CD14-positive monocyte (primary cell): ENCODE measurements around the gene RPS6KA4. TPM values are rescaled to one million over a fixed set of nuclear protein-coding genes. Genes with fewer than 3 reads are reported as not detected.

Source experiments
- DNase-seq, 3 donors: peaks; one replicate each; pipeline ENCODE4 v3.0.0-alpha.2; 2011 to 2022
- H2AFZ ChIP-seq: 2 replicates; pipeline ENCODE4 v1.6.0; 2012; ENCODE audit warnings: mild to moderate bottlenecking, low read depth, low read length, inconsistent platforms; ENCODE audit not compliant: insufficient read depth, poor library complexity, severe bottlenecking
- H3K27ac ChIP-seq, 2 donors: 1 replicate in 1 of 2; 2 replicates in 1 of 2; pipeline ENCODE4 v1.5.1; 2012 to 2013; ENCODE audit warnings: low read length in 2 of 2, control low read depth in 1 of 2, inconsistent platforms in 1 of 2, low read depth in 1 of 2, mild to moderate bottlenecking in 1 of 2
- H3K27me3 ChIP-seq, 2 donors: one replicate each; pipeline versions ENCODE4 v1.6.0 to v1.6.1; 2011 to 2013; ENCODE audit warnings: low read length in 2 of 2; ENCODE audit not compliant: control insufficient read depth in 2 of 2, insufficient read depth in 2 of 2
- H3K36me3 ChIP-seq, 2 donors: replicated peaks in 1 of 2; 1 replicate in 1 of 2; 2 replicates in 1 of 2; pipeline versions ENCODE4 v1.5.1 to v1.6.1; 2012 to 2013; ENCODE audit warnings: low read length in 2 of 2, control low read depth in 1 of 2, inconsistent platforms in 1 of 2, mild to moderate bottlenecking in 1 of 2; ENCODE audit not compliant: insufficient read depth in 2 of 2, control insufficient read depth in 1 of 2
- H3K4me1 ChIP-seq, 2 donors: 1 replicate in 1 of 2; 2 replicates in 1 of 2; pipeline versions ENCODE4 v1.5.1 to v1.6.1; 2012 to 2013; ENCODE audit warnings: low read length in 2 of 2, control low read depth in 1 of 2, inconsistent platforms in 1 of 2, mild to moderate bottlenecking in 1 of 2, moderate library complexity in 1 of 2; ENCODE audit not compliant: insufficient read depth in 2 of 2, control insufficient read depth in 1 of 2
- H3K4me2 ChIP-seq: replicated peaks from 2 replicates; pipeline ENCODE3; 2012; ENCODE audit warnings: low read length, moderate library complexity, mild to moderate bottlenecking; ENCODE audit not compliant: poor library complexity, severe bottlenecking; ENCODE audit errors: extremely low read depth
- H3K4me3 ChIP-seq, 3 experiments: fragments of 200-600 bp in 1 of 3; sonication (generic) in 1 of 3; replicated peaks in 1 of 3; 1 replicate in 2 of 3; 2 replicates in 1 of 3; pipeline ENCODE4 v1.5.1; 2011 to 2013; ENCODE audit warnings: low read length in 3 of 3, mild to moderate bottlenecking in 3 of 3, control low read depth in 2 of 3, low read depth in 2 of 3, inconsistent platforms in 1 of 3, moderate library complexity in 1 of 3
- H3K79me2 ChIP-seq: 2 replicates; pipeline ENCODE4 v1.6.0; 2012; ENCODE audit warnings: mild to moderate bottlenecking, control low read depth, inconsistent platforms, low read length, moderate library complexity; ENCODE audit not compliant: insufficient read depth
- H3K9ac ChIP-seq: 2 replicates; pipeline ENCODE4 v1.6.0; 2017; ENCODE audit warnings: low read length, mild to moderate bottlenecking; ENCODE audit not compliant: insufficient read depth, poor library complexity, severe bottlenecking
- H3K9me3 ChIP-seq, 2 donors: replicated peaks in 1 of 2; 1 replicate in 1 of 2; 2 replicates in 1 of 2; pipeline versions ENCODE4 v1.5.1 to v1.6.1; 2012 to 2013; ENCODE audit warnings: low read length in 2 of 2, control low read depth in 1 of 2; ENCODE audit not compliant: control insufficient read depth in 1 of 2, insufficient read depth in 1 of 2
- H4K20me1 ChIP-seq: 2 replicates; pipeline ENCODE4 v1.6.0; 2012; ENCODE audit warnings: mild to moderate bottlenecking, low read length, control low read depth, moderate library complexity; ENCODE audit not compliant: insufficient read depth
- H3K27ac Mint-ChIP-seq, 7 donors: one replicate each; pipeline ENCODE4 v1.8.0; 2020; ENCODE audit warnings: mild to moderate bottlenecking in 7 of 7, mixed read lengths in 7 of 7, moderate library complexity in 6 of 7, inconsistent platforms in 2 of 7
- H3K27me3 Mint-ChIP-seq, 3 donors: one replicate each; pipeline ENCODE4 v1.8.0; 2021 to 2022; ENCODE audit warnings: low read depth in 3 of 3, mild to moderate bottlenecking in 3 of 3, mixed read lengths in 3 of 3, moderate library complexity in 3 of 3, inconsistent platforms in 1 of 3
- H3K36me3 Mint-ChIP-seq, 2 donors: one replicate each; pipeline ENCODE4 v1.8.0; 2020; ENCODE audit warnings: mixed read lengths in 2 of 2, inconsistent platforms in 1 of 2, mild to moderate bottlenecking in 1 of 2
- H3K4me1 Mint-ChIP-seq: one replicate; pipeline ENCODE4 v1.8.0; 2020; ENCODE audit warnings: mild to moderate bottlenecking, mixed read lengths
- H3K4me3 Mint-ChIP-seq, 2 donors: one replicate each; pipeline ENCODE4 v1.8.0; 2020; ENCODE audit warnings: mild to moderate bottlenecking in 2 of 2, mixed read lengths in 2 of 2, moderate library complexity in 1 of 2
- H3K9me3 Mint-ChIP-seq, 7 donors: one replicate each; pipeline ENCODE4 v1.8.0; 2020 to 2022; ENCODE audit warnings: mixed read lengths in 7 of 7, mild to moderate bottlenecking in 6 of 7, moderate library complexity in 6 of 7, inconsistent platforms in 2 of 7
- WGBS: methylation state at CpG from one replicate; pipeline ENCODE4 v1.1.5; 2013; ENCODE audit warnings: missing lambda C conversion rate; ENCODE audit not compliant: insufficient coverage; 5-methylcytosine and 5-hydroxymethylcytosine counted together
- intact Hi-C, 2 donors: fragments of 100-400 bp; cut with micrococcal nuclease; formaldehyde crosslinking; loops; one replicate each; pipeline versions ENCODE4 v1.15.0 to v1.15.1; 2023
- polyA plus RNA-seq, 3 donors: library from polyadenylated mRNA; depleted of rRNA in 1 of 3; unstranded in 2 of 3; stranded (reverse) in 1 of 3; fragments of 300-500 nt in 2 of 3; fragments of >200 nt in 1 of 3; fragmentation: Illumina TruSeq in 2 of 3; gene quantifications; 1 replicate in 2 of 3; 2 replicates in 1 of 3; pipeline ENCODE4 v1.2.3, GENCODE V29; 2012 to 2021
- TF ChIP-seq, protein P1 (sequence below): fragments of 200-600 bp; IDR thresholded peaks from one replicate; pipeline ENCODE4 v1.8.0; 2022; ENCODE audit warnings: antibody characterized with exemption, mild to moderate bottlenecking

RPS6KA4 gene
- polyA plus RNA-seq, 3 donors, result 16.2 to 110 (median 24.5) TPM

GRCh38 chr11:64413417-64413816 is 54.5 kb downstream of the RPS6KA4 start:
- Histone ChIP-seq H3K9me3 (peaks cover 0 to 2% of the 10 kb centered on the region in 2 donors), H3K36me3 (no peaks in the 10 kb centered on the region), H3K4me3 (no peak overlapping the region), H2AFZ (no peak overlapping the region), H3K4me2 (no peak overlapping the region), H3K4me1 (peaks cover 30 to 31% of the 10 kb centered on the region in 2 donors), H3K79me2 (no peaks in the 10 kb centered on the region), H3K27me3 (no peaks in the 10 kb centered on the region), H3K9ac (no peak overlapping the region), H3K27ac (no peak overlapping the region), H4K20me1 (no peaks in the 10 kb centered on the region)
- H3K4me3 Mint-ChIP-seq, result no peak overlapping the region
- 90% methylated on average over 3 of the region's 3 CpGs for WGBS
- peaks cover 0 to 1% (median 1%) of the 10 kb centered on the region in 3 donors for H3K27me3 Mint-ChIP-seq
- no peak for DNase-seq
- H3K9me3 Mint-ChIP-seq, result peaks cover 1 to 5% (median 4%) of the 10 kb centered on the region in 7 donors
- H3K36me3 Mint-ChIP-seq, result peaks cover 2 to 3% of the 10 kb centered on the region in 2 donors
- peaks cover 41% of the 10 kb centered on the region for H3K4me1 Mint-ChIP-seq
- intact Hi-C loops, result no loop called here
- H3K27ac Mint-ChIP-seq, result no peak overlapping the region
- TF ChIP-seq, protein P1, sequence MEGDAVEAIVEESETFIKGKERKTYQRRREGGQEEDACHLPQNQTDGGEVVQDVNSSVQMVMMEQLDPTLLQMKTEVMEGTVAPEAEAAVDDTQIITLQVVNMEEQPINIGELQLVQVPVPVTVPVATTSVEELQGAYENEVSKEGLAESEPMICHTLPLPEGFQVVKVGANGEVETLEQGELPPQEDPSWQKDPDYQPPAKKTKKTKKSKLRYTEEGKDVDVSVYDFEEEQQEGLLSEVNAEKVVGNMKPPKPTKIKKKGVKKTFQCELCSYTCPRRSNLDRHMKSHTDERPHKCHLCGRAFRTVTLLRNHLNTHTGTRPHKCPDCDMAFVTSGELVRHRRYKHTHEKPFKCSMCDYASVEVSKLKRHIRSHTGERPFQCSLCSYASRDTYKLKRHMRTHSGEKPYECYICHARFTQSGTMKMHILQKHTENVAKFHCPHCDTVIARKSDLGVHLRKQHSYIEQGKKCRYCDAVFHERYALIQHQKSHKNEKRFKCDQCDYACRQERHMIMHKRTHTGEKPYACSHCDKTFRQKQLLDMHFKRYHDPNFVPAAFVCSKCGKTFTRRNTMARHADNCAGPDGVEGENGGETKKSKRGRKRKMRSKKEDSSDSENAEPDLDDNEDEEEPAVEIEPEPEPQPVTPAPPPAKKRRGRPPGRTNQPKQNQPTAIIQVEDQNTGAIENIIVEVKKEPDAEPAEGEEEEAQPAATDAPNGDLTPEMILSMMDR, result no peak

DNA sequence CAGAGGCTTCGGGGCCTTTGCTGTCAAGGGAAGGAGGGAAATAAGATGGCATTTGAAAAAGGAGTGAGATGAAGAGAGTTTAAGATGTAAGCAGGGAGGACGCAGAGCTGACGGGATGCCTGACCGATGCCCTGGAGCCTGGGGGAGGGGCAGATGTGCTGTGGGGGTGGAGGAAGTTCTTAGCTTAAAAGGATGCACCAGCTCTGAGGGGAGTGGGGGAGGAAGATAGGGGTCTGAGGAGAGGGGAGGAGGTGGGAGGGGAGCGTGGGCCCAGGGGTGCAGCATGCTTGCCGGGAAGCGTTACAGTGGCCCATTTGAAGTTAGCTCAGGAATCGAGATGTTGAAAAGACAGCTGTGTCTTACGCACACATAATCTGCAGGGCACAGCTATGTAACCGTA is 56.3 kb downstream of the RPS6KA4 start:
- Histone ChIP-seq H3K27me3 (no peaks in the 10 kb centered on the region), H2AFZ (no peak overlapping the region), H3K4me3 (no peak overlapping the region), H3K36me3 (no peaks in the 10 kb centered on the region), H3K79me2 (no peaks in the 10 kb centered on the region), H3K4me1 (peaks cover 12% of the 10 kb centered on the region in 2 donors), H3K27ac (no peak overlapping the region), H3K4me2 (no peak overlapping the region), H3K9ac (no peak overlapping the region), H4K20me1 (no peaks in the 10 kb centered on the region), H3K9me3 (peaks cover 0 to 5% of the 10 kb centered on the region in 2 donors)
- no peak for DNase-seq
- H3K4me3 Mint-ChIP-seq, result no peak overlapping the region
- peaks cover 0 to 1% (median 0%) of the 10 kb centered on the region in 3 donors for H3K27me3 Mint-ChIP-seq
- intact Hi-C loops, result no loop called here
- H3K27ac Mint-ChIP-seq, result peak overlapping the region in 1 of 7 donors; percentile 66
- TF ChIP-seq, protein P1, result no peak
- peaks cover 25% of the 10 kb centered on the region for H3K4me1 Mint-ChIP-seq
- peaks cover 0 to 3% of the 10 kb centered on the region in 2 donors for H3K36me3 Mint-ChIP-seq
- H3K9me3 Mint-ChIP-seq, result peaks cover 5 to 17% (median 8%) of the 10 kb centered on the region in 7 donors
- 84% methylated on average over 10 of the region's 10 CpGs for WGBS
